ENCODE data around the gene ARHGAP23.

ARHGAP23 gene

DNA sequence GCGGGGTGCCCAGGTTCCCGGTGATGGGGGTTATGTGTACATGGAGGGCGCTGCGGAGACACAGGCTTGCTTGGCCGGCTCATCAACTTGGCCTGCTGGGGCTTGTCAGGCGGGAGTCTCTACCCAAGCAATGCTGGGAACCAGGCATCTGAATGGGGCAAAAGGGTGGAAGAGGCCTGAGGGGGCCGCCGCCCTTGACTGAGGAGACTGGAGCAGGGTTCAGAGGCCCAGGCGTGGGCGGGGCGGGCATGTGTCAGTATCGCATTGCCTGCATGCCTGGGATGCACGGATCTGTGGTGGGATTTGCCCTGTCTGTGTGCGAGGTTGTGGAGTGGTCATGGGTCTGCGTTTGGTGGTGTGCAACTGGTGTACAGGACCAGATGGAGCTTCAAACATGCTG, 21.1 kb downstream of the ARHGAP23 start:
- in situ Hi-C loops (cut with HindIII; ENCODE audit: low pct_ligation_motif_present, low sequenced_read_pairs), result no loop called here
- H3K27ac ChIP-seq, result peak overlapping the region; percentile 75
- TF ChIP-seq, protein P1, sequence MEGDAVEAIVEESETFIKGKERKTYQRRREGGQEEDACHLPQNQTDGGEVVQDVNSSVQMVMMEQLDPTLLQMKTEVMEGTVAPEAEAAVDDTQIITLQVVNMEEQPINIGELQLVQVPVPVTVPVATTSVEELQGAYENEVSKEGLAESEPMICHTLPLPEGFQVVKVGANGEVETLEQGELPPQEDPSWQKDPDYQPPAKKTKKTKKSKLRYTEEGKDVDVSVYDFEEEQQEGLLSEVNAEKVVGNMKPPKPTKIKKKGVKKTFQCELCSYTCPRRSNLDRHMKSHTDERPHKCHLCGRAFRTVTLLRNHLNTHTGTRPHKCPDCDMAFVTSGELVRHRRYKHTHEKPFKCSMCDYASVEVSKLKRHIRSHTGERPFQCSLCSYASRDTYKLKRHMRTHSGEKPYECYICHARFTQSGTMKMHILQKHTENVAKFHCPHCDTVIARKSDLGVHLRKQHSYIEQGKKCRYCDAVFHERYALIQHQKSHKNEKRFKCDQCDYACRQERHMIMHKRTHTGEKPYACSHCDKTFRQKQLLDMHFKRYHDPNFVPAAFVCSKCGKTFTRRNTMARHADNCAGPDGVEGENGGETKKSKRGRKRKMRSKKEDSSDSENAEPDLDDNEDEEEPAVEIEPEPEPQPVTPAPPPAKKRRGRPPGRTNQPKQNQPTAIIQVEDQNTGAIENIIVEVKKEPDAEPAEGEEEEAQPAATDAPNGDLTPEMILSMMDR (IDR thresholded peaks at IDR 0.05; ENCODE audit: low read depth, low read length, missing control alignments), result no peak
- no peak for DNase-seq
- H3K27me3 ChIP-seq (replicated peaks), result no peaks in the 10 kb centered on the region
- no peak overlapping the region for H3K4me3 ChIP-seq (ENCODE audit: low read depth, low read length)
- no peaks in the 10 kb centered on the region for H3K36me3 ChIP-seq (replicated peaks)

DNA sequence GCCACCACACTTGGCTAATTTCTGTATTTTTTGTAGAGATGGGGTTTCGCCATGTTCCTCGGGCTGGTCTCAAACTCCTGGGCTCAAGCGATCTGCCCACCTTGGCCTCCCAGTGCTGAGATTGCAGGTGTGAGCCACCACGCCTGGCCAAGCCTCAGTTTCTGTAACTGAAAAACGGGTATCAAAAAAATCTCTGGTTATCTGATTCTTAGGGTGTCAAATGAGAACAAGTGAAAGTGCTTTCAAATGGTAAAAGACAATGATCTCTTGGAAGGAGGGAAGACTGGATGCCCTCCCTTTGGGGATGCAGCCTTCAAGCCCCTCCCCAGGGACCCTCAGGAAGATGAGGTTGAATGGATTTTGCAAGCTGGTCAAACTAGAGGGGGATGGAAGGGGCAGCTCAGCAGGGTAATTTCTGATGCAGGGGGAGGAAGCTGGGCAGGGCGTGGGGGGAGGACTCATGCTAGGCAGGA, 22.3 kb downstream of the ARHGAP23 start:
- Histone ChIP-seq H3K4me3 (ENCODE audit: low read depth, low read length) (peak overlapping the region; percentile 44), H3K27me3 (replicated peaks) (no peaks in the 10 kb centered on the region), H3K36me3 (replicated peaks) (no peaks in the 10 kb centered on the region), H3K27ac (peak overlapping the region; percentile 75)
- TF ChIP-seq, protein P1 (IDR thresholded peaks at IDR 0.05; ENCODE audit: low read depth, low read length, missing control alignments), result no peak
- in situ Hi-C loops (cut with HindIII; ENCODE audit: low pct_ligation_motif_present, low sequenced_read_pairs), result no loop called here
- no peak for DNase-seq

DNA sequence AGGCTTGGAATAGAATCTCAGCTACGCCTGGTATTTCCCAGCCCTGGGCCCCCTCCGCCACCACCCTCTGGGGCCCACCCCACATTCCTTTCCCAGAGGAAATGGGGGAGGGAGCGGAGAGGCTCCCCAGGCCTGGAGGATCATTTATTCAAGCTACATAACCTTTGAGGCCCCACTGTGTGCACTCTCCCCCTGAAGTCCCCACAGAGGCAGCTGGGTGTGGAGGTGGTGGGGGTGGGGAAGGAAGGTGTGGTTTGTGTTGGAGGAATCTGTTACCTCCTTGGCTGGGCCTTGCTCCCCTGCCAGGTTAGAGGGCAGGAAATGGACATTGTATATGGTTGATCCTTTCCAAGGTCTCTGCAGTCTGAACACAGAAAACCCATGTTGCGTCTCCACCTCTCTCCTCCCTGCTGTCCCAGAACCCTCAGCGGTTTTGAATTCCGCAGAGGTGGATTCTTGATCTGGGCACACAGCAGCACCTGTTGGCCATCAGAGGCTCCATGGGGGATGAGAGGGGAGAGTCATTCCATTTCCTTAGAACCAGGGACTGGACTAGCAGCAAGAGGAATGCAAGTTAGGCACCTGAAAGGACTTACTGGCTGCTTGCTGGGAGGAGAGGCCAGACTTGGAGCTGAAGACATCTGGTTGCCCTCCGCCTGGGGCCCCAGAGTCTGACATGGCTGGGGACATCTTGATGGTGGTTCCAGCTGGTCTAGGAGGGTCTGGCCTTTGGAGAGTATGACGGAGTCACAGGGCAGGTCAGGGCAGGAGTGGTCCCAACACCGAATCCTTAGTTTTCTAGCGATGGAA, 23.0 kb downstream of the ARHGAP23 start:
- Histone ChIP-seq H3K4me3 (ENCODE audit: low read depth, low read length) (peak overlapping the region; percentile 44), H3K36me3 (replicated peaks) (no peaks in the 10 kb centered on the region), H3K27ac (peak overlapping the region; percentile 75), H3K27me3 (replicated peaks) (no peaks in the 10 kb centered on the region)
- in situ Hi-C loops (cut with HindIII; ENCODE audit: low pct_ligation_motif_present, low sequenced_read_pairs), result no loop called here
- DNase-seq, result peak; percentile 50
- TF ChIP-seq, protein P1 (IDR thresholded peaks at IDR 0.05; ENCODE audit: low read depth, low read length, missing control alignments), result no peak

GRCh38 chr17:38451840-38452529, 23.7 kb downstream of the ARHGAP23 start:
- peak overlapping the region; percentile 75 for H3K27ac ChIP-seq
- H3K4me3 ChIP-seq (ENCODE audit: low read depth, low read length), result peak overlapping the region; percentile 44
- in situ Hi-C loops (cut with HindIII; ENCODE audit: low pct_ligation_motif_present, low sequenced_read_pairs), result no loop called here
- H3K36me3 ChIP-seq (replicated peaks), result no peaks in the 10 kb centered on the region
- no peaks in the 10 kb centered on the region for H3K27me3 ChIP-seq (replicated peaks)
- TF ChIP-seq, protein P1 (IDR thresholded peaks at IDR 0.05; ENCODE audit: low read depth, low read length, missing control alignments), result no peak
- peak; percentile 77 for DNase-seq

GRCh38 chr17:38452719-38453118, 24.5 kb downstream of the ARHGAP23 start:
- Histone ChIP-seq H3K4me3 (ENCODE audit: low read depth, low read length) (no peak overlapping the region), H3K27ac (peak overlapping the region; percentile 75), H3K36me3 (replicated peaks) (peaks cover 2% of the 10 kb centered on the region), H3K27me3 (replicated peaks) (no peaks in the 10 kb centered on the region)
- DNase-seq, result no peak
- in situ Hi-C loops (cut with HindIII; ENCODE audit: low pct_ligation_motif_present, low sequenced_read_pairs), result no loop called here
- TF ChIP-seq, protein P1 (IDR thresholded peaks at IDR 0.05; ENCODE audit: low read depth, low read length, missing control alignments), result no peak
